ENCODE measurements around the gene CHD2. TPM values are rescaled to one million over a fixed set of nuclear protein-coding genes. Genes with fewer than 3 reads are reported as not detected.

CHD2 gene
- total and polyA plus RNA-seq, 8 donors, result 21.5 to 833 (median 131) TPM

DNA sequence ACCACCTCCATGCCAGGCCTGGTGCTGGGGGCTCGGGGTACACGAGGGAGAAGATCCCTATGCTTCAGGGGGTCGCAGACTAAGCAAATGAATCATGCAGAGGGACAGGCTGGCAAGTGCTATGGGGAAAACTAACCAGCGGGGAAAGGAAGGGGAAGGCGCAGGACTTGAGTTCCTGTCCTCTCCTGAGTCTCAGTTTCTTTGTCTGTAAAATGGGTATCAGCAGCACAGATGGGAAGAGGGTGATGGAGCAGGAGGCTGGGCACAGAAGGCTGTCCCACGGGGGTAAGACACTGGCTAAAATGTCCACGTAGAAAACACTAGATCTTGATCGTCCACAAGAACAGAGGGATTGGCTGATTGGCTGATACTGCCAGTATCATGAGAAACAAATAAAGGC, 149.1 kb downstream of the CHD2 start:
- no peak overlapping the region for H3K4me3 ChIP-seq
- TF ChIP-seq POLR2A (IDR thresholded peaks at IDR 0.05) (no peak), CTCF (IDR thresholded peaks at IDR 0.05) (no peak), EP300 (IDR thresholded peaks at IDR 0.05) (no peak), POLR2AphosphoS5 (IDR thresholded peaks at IDR 0.05) (no peak)
- peak overlapping the region in 3 of 5 donors; percentile 1 to 64 (median 39) for H3K27ac ChIP-seq
- H3K4me1 ChIP-seq, result peaks cover 0 to 71% (median 21%) of the 10 kb centered on the region in 4 donors
- 65 to 82% (median 74%) methylated on average over 8 of the region's 8 CpGs for WGBS, 5 donors
- DNase-seq, result no peak
- H3K36me3 ChIP-seq, result peaks cover 12 to 92% (median 55%) of the 10 kb centered on the region in 4 donors
- intact Hi-C loops (cut with DNase I; ENCODE audit: low total_unique reads), result no loop called here
- H3K27me3 ChIP-seq, result peaks cover 0 to 10% (median 3%) of the 10 kb centered on the region in 3 donors
- H3K9me3 ChIP-seq, result peaks cover 0 to 9% (median 7%) of the 10 kb centered on the region in 4 donors

GRCh38 chr15:93049914-93050578, 149.9 kb downstream of the CHD2 start:
- peaks cover 0 to 10% (median 3%) of the 10 kb centered on the region in 3 donors for H3K27me3 ChIP-seq
- intact Hi-C loops (cut with DNase I; ENCODE audit: low total_unique reads), result no loop called here
- no peak for DNase-seq
- 60 to 65% (median 63%) methylated on average over 14 to 15 of the region's 15 CpGs for WGBS, 5 donors
- peaks cover 0 to 74% (median 23%) of the 10 kb centered on the region in 4 donors for H3K4me1 ChIP-seq
- peaks cover 5 to 88% (median 51%) of the 10 kb centered on the region in 4 donors for H3K36me3 ChIP-seq
- TF ChIP-seq POLR2A (IDR thresholded peaks at IDR 0.05) (no peak), CTCF (IDR thresholded peaks at IDR 0.05) (no peak), EP300 (IDR thresholded peaks at IDR 0.05) (no peak), POLR2AphosphoS5 (IDR thresholded peaks at IDR 0.05) (no peak)
- peak overlapping the region in 1 of 5 donors; percentile 64 for H3K27ac ChIP-seq
- H3K4me3 ChIP-seq, result no peak overlapping the region
- H3K9me3 ChIP-seq, result peaks cover 0 to 9% (median 7%) of the 10 kb centered on the region in 4 donors

- TF ChIP-seq POLR2AphosphoS5 (IDR thresholded peaks at IDR 0.05) (no peak), EP300 (IDR thresholded peaks at IDR 0.05) (no peak), CTCF (IDR thresholded peaks at IDR 0.05) (no peak), POLR2A (IDR thresholded peaks at IDR 0.05) (no peak)
- intact Hi-C loops (cut with DNase I; ENCODE audit: low total_unique reads), result no loop called here
- Histone ChIP-seq H3K36me3 (peaks cover 0 to 82% (median 46%) of the 10 kb centered on the region in 4 donors), H3K4me3 (no peak overlapping the region), H3K9me3 (peaks cover 0 to 9% (median 7%) of the 10 kb centered on the region in 4 donors), H3K27ac (peak overlapping the region in 2 of 5 donors; percentile 4 to 64), H3K27me3 (peaks cover 0 to 10% (median 3%) of the 10 kb centered on the region in 3 donors), H3K4me1 (peaks cover 0 to 75% (median 26%) of the 10 kb centered on the region in 4 donors)
- WGBS, 5 donors, result 79 to 91% (median 88%) methylated on average over 12 to 13 of the region's 13 CpGs
- DNase-seq, result no peak
Observed at GRCh38 chr15:93050648-93051047, 150.5 kb downstream of the CHD2 start.

DNA sequence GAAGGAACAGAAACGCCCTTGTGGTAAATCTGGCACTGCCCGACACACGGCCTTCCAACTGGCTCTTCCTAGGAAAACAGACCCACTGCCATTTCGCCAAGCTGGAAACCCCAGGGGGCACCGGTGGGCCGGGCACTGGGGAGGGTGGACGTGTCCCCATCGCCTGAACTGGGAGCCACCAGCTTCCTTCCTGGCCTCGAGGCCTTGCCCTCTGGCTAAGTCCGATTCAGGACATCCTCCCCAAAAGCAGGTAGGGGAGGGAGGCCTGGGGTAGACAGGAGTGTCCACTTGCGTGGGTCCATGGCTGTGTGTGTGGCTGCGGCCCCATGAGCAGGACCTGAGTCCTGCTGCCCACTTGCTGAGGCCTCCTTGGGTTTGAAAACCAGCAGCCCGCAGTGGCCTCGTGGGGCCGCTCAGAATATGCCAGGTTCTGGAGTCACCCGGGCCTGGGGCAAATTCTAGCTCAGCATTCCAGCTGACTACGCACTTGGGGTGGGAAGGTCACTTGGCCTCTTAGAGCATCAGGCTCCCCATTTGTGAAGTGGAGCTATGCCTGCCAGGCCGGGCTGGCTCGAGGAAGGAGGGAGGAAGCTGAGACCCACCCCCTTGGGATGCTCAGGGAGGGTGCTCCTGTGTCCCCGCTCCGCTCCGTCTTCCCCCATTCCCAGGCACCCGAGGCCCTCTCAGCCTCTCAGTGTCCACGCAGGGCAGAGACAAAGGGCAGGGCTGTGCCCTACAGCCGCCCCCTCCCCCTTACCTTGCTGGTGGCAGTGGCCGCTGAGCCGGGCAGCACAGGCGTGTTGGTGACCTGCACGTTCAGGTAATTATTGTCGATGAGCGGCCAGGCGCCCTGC, 151.3 kb downstream of the CHD2 start:
- intact Hi-C loops (cut with DNase I; ENCODE audit: low total_unique reads), result no loop called here
- TF ChIP-seq CTCF (IDR thresholded peaks at IDR 0.05) (no peak), POLR2AphosphoS5 (IDR thresholded peaks at IDR 0.05) (no peak), POLR2A (IDR thresholded peaks at IDR 0.05) (no peak), EP300 (IDR thresholded peaks at IDR 0.05) (no peak)
- Histone ChIP-seq H3K4me3 (no peak overlapping the region), H3K9me3 (peaks cover 0 to 2% (median 2%) of the 10 kb centered on the region in 4 donors), H3K27me3 (peaks cover 0 to 10% (median 3%) of the 10 kb centered on the region in 3 donors), H3K27ac (peak overlapping the region in 3 of 5 donors; percentile 4 to 60 (median 23)), H3K4me1 (peaks cover 0 to 83% (median 29%) of the 10 kb centered on the region in 4 donors), H3K36me3 (peaks cover 0 to 74% (median 42%) of the 10 kb centered on the region in 4 donors)
- DNase-seq, result no peak
- 77 to 91% (median 87%) methylated on average over 17 to 32 of the region's 32 CpGs for WGBS, 5 donors
